IMR-90 (cell line): ENCODE results near the gene AQP6. TPM values are rescaled to one million over a fixed set of nuclear protein-coding genes. Genes with fewer than 3 reads are reported as not detected.

Experiments
- ATAC-seq: fragments of 200-7000 bp; cut with Tn5 transposase; 2 replicates; pipeline ENCODE4 v1.9.1; 2020; ENCODE audit warnings: low read depth, mild to moderate bottlenecking, moderate library complexity
- BruUV-seq: library from RNA; stranded (reverse); fragments of 400-500 nt; replicated peaks from 2 replicates; lab custom pipeline; 2021; lab: Mats Ljungman, UMichigan
- CTCF ChIA-PET: fragments of 300-600 bp; formaldehyde crosslinking; extraction: SDS; loops from one replicate; lab custom pipeline; 2021; ENCODE audit warnings: antibody characterized with exemption; lab: Yijun Ruan, JAX
- POLR2A ChIA-PET: fragments of 300-600 bp; sonication (Branson Sonifier 250); formaldehyde crosslinking; loops from one replicate; lab custom pipeline; 2022; ENCODE audit warnings: antibody characterized with exemption; ENCODE audit not compliant: unreplicated experiment; lab: Charles Lee
- DNase-seq: peaks from one replicate; pipeline ENCODE4 v3.0.0; 2013
- H2AFZ ChIP-seq: replicated peaks from 2 replicates; pipeline ENCODE3; 2013; ENCODE audit warnings: low read length, mild to moderate bottlenecking; ENCODE audit not compliant: poor library complexity
- H2AK5ac ChIP-seq: 2 replicates; pipeline ENCODE4 v1.6.1; 2013; ENCODE audit warnings: low read depth, low read length, inconsistent platforms
- H2AK9ac ChIP-seq: replicated peaks from 2 replicates; pipeline ENCODE3; 2013; ENCODE audit warnings: mild to moderate bottlenecking, low read depth, low read length, moderate library complexity; ENCODE audit not compliant: poor library complexity
- H2BK120ac ChIP-seq: 2 replicates; pipeline ENCODE4 v1.6.1; 2013; ENCODE audit warnings: low read depth, low read length, inconsistent platforms
- H2BK15ac ChIP-seq: 3 replicates; pipeline ENCODE4 v1.6.1; 2013; ENCODE audit warnings: low read depth, low read length, inconsistent platforms
- H2BK20ac ChIP-seq: 2 replicates; pipeline ENCODE4 v1.6.1; 2013; ENCODE audit warnings: low read depth, mild to moderate bottlenecking, inconsistent platforms, low read length, moderate library complexity
- H2BK5ac ChIP-seq: 2 replicates; pipeline ENCODE4 v1.6.1; 2013; ENCODE audit warnings: mild to moderate bottlenecking, low read depth, low read length, inconsistent platforms; ENCODE audit not compliant: poor library complexity, severe bottlenecking
- H3K14ac ChIP-seq: replicated peaks from 2 replicates; pipeline ENCODE4 v1.6.1; 2013; ENCODE audit warnings: low read depth, low read length, inconsistent platforms
- H3K18ac ChIP-seq: 2 replicates; pipeline ENCODE4 v1.6.1; 2013; ENCODE audit warnings: low read depth, low read length, control low read depth
- H3K23ac ChIP-seq: 2 replicates; pipeline ENCODE4 v1.6.1; 2013; ENCODE audit warnings: low read depth, low read length, inconsistent platforms
- H3K27ac ChIP-seq: 2 replicates; pipeline ENCODE4 v1.5.1; 2013; ENCODE audit warnings: mild to moderate bottlenecking, control low read depth, low read length; ENCODE audit not compliant: insufficient read depth
- H3K27me3 ChIP-seq: 2 replicates; pipeline ENCODE4 v1.6.1; 2013; ENCODE audit warnings: low read length; ENCODE audit not compliant: control insufficient read depth, insufficient read depth
- H3K36me3 ChIP-seq: 2 replicates; pipeline ENCODE4 v1.6.1; 2013; ENCODE audit warnings: low read length, mixed read lengths; ENCODE audit not compliant: control insufficient read depth, insufficient read depth
- H3K4ac ChIP-seq: 2 replicates; pipeline ENCODE4 v1.6.1; 2013; ENCODE audit warnings: low read depth, low read length, inconsistent platforms
- H3K4me1 ChIP-seq: 2 replicates; pipeline ENCODE4 v1.6.1; 2013; ENCODE audit warnings: low read length, mixed read lengths; ENCODE audit not compliant: control insufficient read depth, insufficient read depth
- H3K4me2 ChIP-seq: 2 replicates; pipeline ENCODE4 v1.6.1; 2013; ENCODE audit warnings: low read depth, mild to moderate bottlenecking, control low read depth, low read length, moderate library complexity
- H3K4me3 ChIP-seq: 2 replicates; pipeline ENCODE4 v1.5.1; 2013; ENCODE audit warnings: low read depth, mild to moderate bottlenecking, control low read depth, low read length, moderate library complexity; ENCODE audit not compliant: insufficient read depth
- H3K56ac ChIP-seq: 2 replicates; pipeline ENCODE4 v1.6.1; 2013; ENCODE audit warnings: low read length, inconsistent platforms; ENCODE audit not compliant: insufficient read depth; ENCODE audit errors: extremely low read depth
- H3K79me1 ChIP-seq, 2 experiments: 2 replicates each; pipeline ENCODE4 v1.6.1; 2013; ENCODE audit warnings: low read length in 2 of 2, inconsistent platforms in 1 of 2, low read depth in 1 of 2
- H3K9ac ChIP-seq: 2 replicates; pipeline ENCODE4 v1.6.1; 2013; ENCODE audit warnings: low read depth, low read length, control low read depth
- H3K9me1 ChIP-seq: 2 replicates; pipeline ENCODE4 v1.6.1; 2013; ENCODE audit warnings: low read length, inconsistent platforms; ENCODE audit not compliant: insufficient read depth
- H3K9me3 ChIP-seq: 2 replicates; pipeline ENCODE4 v1.6.1; 2013; ENCODE audit warnings: low read length; ENCODE audit not compliant: control insufficient read depth, insufficient read depth
- H4K20me1 ChIP-seq: 2 replicates; pipeline ENCODE4 v1.6.1; 2013; ENCODE audit warnings: low read length, inconsistent platforms; ENCODE audit not compliant: insufficient read depth
- H4K5ac ChIP-seq: 2 replicates; pipeline ENCODE4 v1.6.1; 2013; ENCODE audit warnings: mild to moderate bottlenecking, low read depth, low read length, control low read depth
- H4K8ac ChIP-seq, 2 experiments: 2 replicates each; pipeline ENCODE4 v1.6.1; 2013; ENCODE audit warnings: low read depth in 2 of 2, low read length in 2 of 2, control low read depth in 1 of 2, inconsistent platforms in 1 of 2
- H4K91ac ChIP-seq: 2 replicates; pipeline ENCODE4 v1.6.1; 2013; ENCODE audit warnings: low read depth, low read length, inconsistent platforms; ENCODE audit not compliant: insufficient read depth
- CHD1 ChIP-seq: IDR thresholded peaks from 2 replicates; pipeline ENCODE4 v1.6.1; 2012; ENCODE audit warnings: low read depth, low read length, improper control_type of control experiment
- CTCF ChIP-seq: conservative IDR thresholded peaks from 2 replicates; pipeline ENCODE4 v1.5.1; 2012; ENCODE audit warnings: mild to moderate bottlenecking, low read depth, low read length, improper control_type of control experiment
- NFE2L2 ChIP-seq: fragments of 150-350 bp; IDR thresholded peaks from 2 replicates; pipeline ENCODE4 v1.6.1; 2016; ENCODE audit warnings: low read depth, mild to moderate bottlenecking, low read length
- RAD21 ChIP-seq: IDR thresholded peaks from 2 replicates; pipeline ENCODE4 v1.6.1; 2012; ENCODE audit warnings: low read length, improper control_type of control experiment
- RCOR1 ChIP-seq: IDR thresholded peaks from 2 replicates; pipeline ENCODE4 v1.6.1; 2012; ENCODE audit warnings: mild to moderate bottlenecking, low read length, improper control_type of control experiment; ENCODE audit not compliant: insufficient replicate concordance
- RFX5 ChIP-seq: IDR thresholded peaks from 2 replicates; pipeline ENCODE4 v1.8.0; 2012; ENCODE audit warnings: low read depth, mild to moderate bottlenecking, low read length, moderate library complexity
- SMC3 ChIP-seq: fragments of 150-350 bp; IDR thresholded peaks from 2 replicates; pipeline ENCODE4 v1.6.1; 2016; ENCODE audit warnings: low read depth, mild to moderate bottlenecking, antibody characterized with exemption, low read length, moderate library complexity
- WGBS, 2 experiments: methylation state at CpG; one replicate each; pipeline versions ENCODE4 v1.1.5 to v1.1.7; 2013; ENCODE audit warnings: missing lambda C conversion rate in 2 of 2; ENCODE audit not compliant: insufficient read length in 1 of 2; ENCODE audit errors: extremely low coverage in 2 of 2; 5-methylcytosine and 5-hydroxymethylcytosine counted together
- dilution Hi-C: fragments of 300-500 bp; cut with HindIII; formaldehyde crosslinking; loops from one replicate; pipeline ENCODE4 v1.14.3; 2018; ENCODE audit warnings: low sequenced_read_pairs; ENCODE audit not compliant: unreplicated experiment
- in situ Hi-C: fragments of 300-500 bp; cut with MboI; formaldehyde crosslinking; loops from 3 replicates; pipeline ENCODE4 v1.14.3; 2019; ENCODE audit warnings: low sequenced_read_pairs, inconsistent platforms, mixed read lengths
- intact Hi-C: fragments of 100-400 bp; cut with micrococcal nuclease; formaldehyde crosslinking; loops from 2 replicates; pipeline ENCODE4 v1.10.0; 2022
- polyA plus RNA-seq, 3 experiments: library from polyadenylated mRNA; depleted of rRNA; stranded (reverse); fragments of >200 nt; gene quantifications; 2 replicates each; pipeline ENCODE4 v1.2.3, GENCODE V29; 2012; ENCODE audit warnings: low replicate concordance in 1 of 3
- total RNA-seq: library from RNA; depleted of rRNA; stranded (reverse); fragments of >200 nt; gene quantifications from 2 replicates; pipeline ENCODE4 v1.2.3, GENCODE V29; 2012
- TF ChIP-seq, protein P1 (sequence below): fragments of 150-350 bp; IDR thresholded peaks from 2 replicates; pipeline ENCODE4 v1.6.1; 2016; ENCODE audit warnings: low read depth, mild to moderate bottlenecking, low read length, moderate library complexity, borderline replicate concordance

The AQP6 gene
- total and polyA plus RNA-seq, 2 of the 4 experiments (the other 2 are of a cell fraction) = not detected

- CTCF ChIA-PET = interaction anchor here (1.6 to 2.0 kb wide), 2 partner anchors 8 to 13 kb away, joined by 6 to 7 read pairs; no protein-coding TSS in a partner anchor
- H2BK20ac ChIP-seq = no peak overlapping the region
- H4K20me1 ChIP-seq = no peaks in the 10 kb centered on the region
- no peak overlapping the region for H2AK9ac ChIP-seq
- intact Hi-C loops = no loop called here
- no peaks in the 10 kb centered on the region for H3K79me1 ChIP-seq
- WGBS, 2 experiments = 56% methylated on average over 9 of the region's 21 CpGs; no CpG with 5 or more reads in 1 of the 2 experiments
- 0 out of 2 replicates have a peak overlapping the region, but pooled peaks have one; percentile 2 for H3K23ac ChIP-seq
- H3K4me1 ChIP-seq = no peaks in the 10 kb centered on the region
- no peak overlapping the region for H2AFZ ChIP-seq
- dilution Hi-C loops = no loop called here
- no peaks in the 10 kb centered on the region for H3K9me1 ChIP-seq
- in situ Hi-C loops = loop anchor here (5.0 kb wide), 1 partner anchor 87 kb away; no protein-coding TSS in a partner anchor
- no peak overlapping the region for H3K4me2 ChIP-seq
- no peak overlapping the region for H4K91ac ChIP-seq
- no peak overlapping the region for H3K4ac ChIP-seq
- H3K4me3 ChIP-seq = no peak overlapping the region
- H3K27me3 ChIP-seq = peaks cover 86% of the 10 kb centered on the region
- H3K14ac ChIP-seq = no peak overlapping the region
- no peak overlapping the region for H3K27ac ChIP-seq
- H4K5ac ChIP-seq = no peak overlapping the region
- no peak for ATAC-seq
- H2BK15ac ChIP-seq = no peak overlapping the region
- no peaks in the 10 kb centered on the region for H3K36me3 ChIP-seq
- H3K18ac ChIP-seq = no peak overlapping the region
- TF ChIP-seq SMC3 (no peak), RCOR1 (no peak), RAD21 (no peak), NFE2L2 (no peak), CTCF (no peak), RFX5 (no peak), CHD1 (no peak)
- TF ChIP-seq, protein P1, sequence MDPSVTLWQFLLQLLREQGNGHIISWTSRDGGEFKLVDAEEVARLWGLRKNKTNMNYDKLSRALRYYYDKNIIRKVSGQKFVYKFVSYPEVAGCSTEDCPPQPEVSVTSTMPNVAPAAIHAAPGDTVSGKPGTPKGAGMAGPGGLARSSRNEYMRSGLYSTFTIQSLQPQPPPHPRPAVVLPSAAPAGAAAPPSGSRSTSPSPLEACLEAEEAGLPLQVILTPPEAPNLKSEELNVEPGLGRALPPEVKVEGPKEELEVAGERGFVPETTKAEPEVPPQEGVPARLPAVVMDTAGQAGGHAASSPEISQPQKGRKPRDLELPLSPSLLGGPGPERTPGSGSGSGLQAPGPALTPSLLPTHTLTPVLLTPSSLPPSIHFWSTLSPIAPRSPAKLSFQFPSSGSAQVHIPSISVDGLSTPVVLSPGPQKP = no peak
- no peak overlapping the region for H3K56ac ChIP-seq
- POLR2A ChIA-PET = no interaction called here
- no peak overlapping the region for H2BK120ac ChIP-seq
- H3K9me3 ChIP-seq = no peaks in the 10 kb centered on the region; the same call in 1 of the 2 replicates
- H3K9ac ChIP-seq = no peak overlapping the region
- no peak overlapping the region for H2AK5ac ChIP-seq
- no peak overlapping the region for H2BK5ac ChIP-seq
- H4K8ac ChIP-seq = no peak overlapping the region
- BruUV-seq = no TSS peak
- no peak for DNase-seq
Measured at GRCh38 chr12:49953961-49954846, 18.5 kb upstream of the AQP6 start.
